Gastroesophageal sphincter (tissue), 3 donors: ENCODE measurements around the gene STX1A.
"Not testable (repeated sequence)": the region's sequence is repeated elsewhere in the genome, so short reads cannot be mapped to it uniquely, and the experiment has no call there.

Experiments used
- CTCF ChIP-seq, 4 experiments: fragments of 200-600 bp in 2 of 4; fragments of 450-650 bp in 2 of 4; sonication (generic) in 1 of 4; IDR thresholded peaks; one replicate each; pipeline ENCODE4 v1.5.1; 2017 to 2019; ENCODE audit warnings: antibody characterized with exemption in 4 of 4, mild to moderate bottlenecking in 2 of 4, moderate library complexity in 2 of 4
- POLR2A ChIP-seq, 2 donors: fragments of 450-650 bp; IDR thresholded peaks; one replicate each; pipeline ENCODE4 v1.6.1; 2017; ENCODE audit warnings: antibody characterized with exemption in 2 of 2, mild to moderate bottlenecking in 2 of 2, moderate library complexity in 1 of 2
- POLR2AphosphoS5 ChIP-seq: sonication (generic); formaldehyde crosslinking; IDR thresholded peaks from one replicate; pipeline ENCODE4 v1.6.1; 2017; ENCODE audit warnings: antibody characterized with exemption

GRCh38 chr7:73660594-73660993 is 58.9 kb downstream of the STX1A start:
- TF ChIP-seq POLR2AphosphoS5; CTCF (IDR thresholded peaks at IDR 0.05); POLR2A (IDR thresholded peaks at IDR 0.05): not testable (repeated sequence)
